Stomach (tissue), 4 donors: ENCODE results near the gene PRLR.

ENCODE experiments used
- EP300 ChIP-seq: sonication (generic); formaldehyde crosslinking; IDR thresholded peaks from one replicate; pipeline ENCODE4 v1.6.1; 2017; ENCODE audit warnings: antibody characterized with exemption
- POLR2A ChIP-seq, 4 donors: fragments of 450-650 bp; IDR thresholded peaks; one replicate each; pipeline ENCODE4 v1.6.1; 2016; ENCODE audit warnings: antibody characterized with exemption in 4 of 4, control low read depth in 2 of 4, mild to moderate bottlenecking in 1 of 4, moderate library complexity in 1 of 4
- TF ChIP-seq, protein P1 (sequence below), 7 experiments: fragments of 450-650 bp in 4 of 7; fragments of 200-600 bp in 3 of 7; sonication (generic) in 3 of 7; IDR thresholded peaks; one replicate each; pipeline ENCODE4 v1.5.1; 2016 to 2019; ENCODE audit warnings: antibody characterized with exemption in 7 of 7, control low read depth in 2 of 7, mild to moderate bottlenecking in 1 of 7

DNA sequence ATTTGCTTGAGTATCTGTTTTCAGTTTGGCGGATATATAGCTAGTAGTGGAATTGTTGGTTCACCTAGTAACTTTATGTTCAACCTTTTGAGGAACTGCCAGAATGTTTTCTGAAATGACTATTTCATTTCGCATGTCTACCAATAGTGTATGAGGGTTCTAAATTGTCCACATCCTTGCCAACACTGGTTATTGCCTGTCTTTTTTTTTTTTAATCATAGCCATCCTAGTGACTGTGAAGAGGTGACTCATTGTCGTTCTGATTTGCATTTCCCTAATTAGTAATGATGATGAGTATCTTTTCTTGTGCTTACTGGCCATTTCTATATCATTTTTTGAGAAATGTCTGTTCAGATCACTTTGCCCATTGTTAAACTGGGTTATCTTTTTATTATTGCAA is 52.5 kb downstream of the PRLR start:
- TF ChIP-seq, protein P1, sequence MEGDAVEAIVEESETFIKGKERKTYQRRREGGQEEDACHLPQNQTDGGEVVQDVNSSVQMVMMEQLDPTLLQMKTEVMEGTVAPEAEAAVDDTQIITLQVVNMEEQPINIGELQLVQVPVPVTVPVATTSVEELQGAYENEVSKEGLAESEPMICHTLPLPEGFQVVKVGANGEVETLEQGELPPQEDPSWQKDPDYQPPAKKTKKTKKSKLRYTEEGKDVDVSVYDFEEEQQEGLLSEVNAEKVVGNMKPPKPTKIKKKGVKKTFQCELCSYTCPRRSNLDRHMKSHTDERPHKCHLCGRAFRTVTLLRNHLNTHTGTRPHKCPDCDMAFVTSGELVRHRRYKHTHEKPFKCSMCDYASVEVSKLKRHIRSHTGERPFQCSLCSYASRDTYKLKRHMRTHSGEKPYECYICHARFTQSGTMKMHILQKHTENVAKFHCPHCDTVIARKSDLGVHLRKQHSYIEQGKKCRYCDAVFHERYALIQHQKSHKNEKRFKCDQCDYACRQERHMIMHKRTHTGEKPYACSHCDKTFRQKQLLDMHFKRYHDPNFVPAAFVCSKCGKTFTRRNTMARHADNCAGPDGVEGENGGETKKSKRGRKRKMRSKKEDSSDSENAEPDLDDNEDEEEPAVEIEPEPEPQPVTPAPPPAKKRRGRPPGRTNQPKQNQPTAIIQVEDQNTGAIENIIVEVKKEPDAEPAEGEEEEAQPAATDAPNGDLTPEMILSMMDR (IDR thresholded peaks at IDR 0.05): no peak
- no peak for TF ChIP-seq POLR2A (IDR thresholded peaks at IDR 0.05)
- TF ChIP-seq EP300: no peak
